SK-N-SH (cell line): Measurements from ENCODE around the gene FOXP2.

Experiments
- CTCF ChIP-seq: fragments of 200-600 bp; sonication (generic); IDR thresholded peaks from 2 replicates; pipeline ENCODE4 v1.6.1; 2017; ENCODE audit warnings: antibody characterized with exemption, mild to moderate bottlenecking, moderate library complexity
- EP300 ChIP-seq, 2 experiments: IDR thresholded peaks; 2 replicates each; pipeline versions ENCODE4 v1.4.0 to v1.6.1; 2012; ENCODE audit warnings: borderline replicate concordance in 1 of 2, low read depth in 1 of 2, low read length in 1 of 2
- EZH2phosphoT487 ChIP-seq: fragments of 200-600 bp; sonication (generic); IDR thresholded peaks from 2 replicates; pipeline ENCODE4 v1.6.1; 2017; ENCODE audit warnings: low read depth, mixed run types, mild to moderate bottlenecking, antibody characterized with exemption, moderate library complexity, borderline replicate concordance
- GABPA ChIP-seq: IDR thresholded peaks from 2 replicates; pipeline ENCODE4 v1.4.0; 2012; ENCODE audit warnings: low read depth, mild to moderate bottlenecking
- JUND ChIP-seq: IDR thresholded peaks from 2 replicates; pipeline ENCODE4 v1.4.0; 2012
- MAX ChIP-seq: IDR thresholded peaks from 2 replicates; pipeline ENCODE4 v1.4.0; 2012; ENCODE audit warnings: low read depth
- NRF1 ChIP-seq: IDR thresholded peaks from 2 replicates; pipeline ENCODE4 v1.6.1; 2012; ENCODE audit warnings: low read depth, mild to moderate bottlenecking, low read length
- PBX3 ChIP-seq: IDR thresholded peaks from 2 replicates; pipeline ENCODE4; 2012
- POLR2AphosphoS5 ChIP-seq: IDR thresholded peaks from 2 replicates; pipeline ENCODE4 v1.6.1; 2012; ENCODE audit warnings: low read depth, low read length
- RAD21 ChIP-seq: IDR thresholded peaks from 2 replicates; pipeline ENCODE4 v1.6.1; 2012; ENCODE audit warnings: mild to moderate bottlenecking, low read length
- REST ChIP-seq: IDR thresholded peaks from 2 replicates; pipeline ENCODE4 v1.6.1; 2012; ENCODE audit warnings: mild to moderate bottlenecking, low read depth, low read length, moderate library complexity
- RFX5 ChIP-seq: IDR thresholded peaks from 2 replicates; pipeline ENCODE4 v1.6.1; 2012; ENCODE audit warnings: mild to moderate bottlenecking, improper control_type of control experiment, low read length
- SMC3 ChIP-seq: IDR thresholded peaks from 2 replicates; pipeline ENCODE4 v1.6.1; 2012; ENCODE audit warnings: low read depth, low read length, improper control_type of control experiment
- YY1 ChIP-seq: IDR thresholded peaks from 2 replicates; pipeline ENCODE4 v1.4.0; 2012; ENCODE audit warnings: low read depth, mild to moderate bottlenecking

- TF ChIP-seq MAX (no peak), CTCF (no peak), RAD21 (no peak), PBX3 (no peak), SMC3 (no peak), NRF1 (no peak), REST (no peak), RFX5 (no peak), GABPA (no peak), POLR2AphosphoS5 (no peak), EZH2phosphoT487 (no peak), JUND (no peak), YY1 (no peak), EP300 (IDR thresholded peaks at IDR 0.05; ENCODE audit: borderline replicate concordance in 1 of 2, low read depth in 1 of 2, low read length in 1 of 2) (no peak)
Measured at GRCh38 chr7:114590298-114590697, 175.7 kb downstream of the FOXP2 start.
